GM21737 (cell line): ENCODE measurements around the gene ATP8B1.
"Not testable (repeated sequence)": the region's sequence is repeated elsewhere in the genome, so short reads cannot be mapped to it uniquely, and the experiment has no call there.

Source experiments
- ATAC-seq: cut with Tn5 transposase; IDR thresholded peaks from one replicate; pipeline ENCODE4 v1.9.1; 2021; ENCODE audit warnings: mild to moderate bottlenecking, moderate library complexity; ENCODE audit not compliant: unreplicated experiment

Gene ATP8B1

GRCh38 chr18:57733861-57734260 lies 69.3 kb downstream of the ATP8B1 start:
- no peak for ATAC-seq

GRCh38 chr18:57730146-57730545 lies 73.0 kb downstream of the ATP8B1 start:
- ATAC-seq: no peak

- no peak for ATAC-seq
Measured at GRCh38 chr18:57728941-57729511, 74.1 kb downstream of the ATP8B1 start.

GRCh38 chr18:57727952-57728807 lies 74.9 kb downstream of the ATP8B1 start:
- no peak for ATAC-seq

- not testable (repeated sequence) for ATAC-seq
Measured at GRCh38 chr18:57719211-57719935, 83.7 kb downstream of the ATP8B1 start.

GRCh38 chr18:57716549-57716948 lies 86.6 kb downstream of the ATP8B1 start:
- ATAC-seq: no peak

- ATAC-seq: no peak
Measured at GRCh38 chr18:57715671-57716070, 87.4 kb downstream of the ATP8B1 start.

- no peak for ATAC-seq
Measured at GRCh38 chr18:57715073-57715472, 88.0 kb downstream of the ATP8B1 start.

GRCh38 chr18:57710226-57710625 lies 92.9 kb downstream of the ATP8B1 start:
- ATAC-seq: no peak

GRCh38 chr18:57709335-57709734 lies 93.8 kb downstream of the ATP8B1 start:
- no peak for ATAC-seq

- ATAC-seq: no peak
Measured at GRCh38 chr18:57708288-57708687, 94.8 kb downstream of the ATP8B1 start.

GRCh38 chr18:57705832-57706595 lies 97.1 kb downstream of the ATP8B1 start:
- ATAC-seq: no peak

- ATAC-seq: no peak
Measured at GRCh38 chr18:57705011-57705410, 98.1 kb downstream of the ATP8B1 start.

- ATAC-seq: no peak
Measured at GRCh38 chr18:57698571-57699276, 104.4 kb downstream of the ATP8B1 start.

GRCh38 chr18:57697426-57697825 lies 105.7 kb downstream of the ATP8B1 start:
- ATAC-seq: no peak

- no peak for ATAC-seq
Measured at GRCh38 chr18:57696271-57696670, 106.8 kb downstream of the ATP8B1 start.

- no peak for ATAC-seq
Measured at GRCh38 chr18:57691363-57691762, 111.8 kb downstream of the ATP8B1 start.

GRCh38 chr18:57687970-57688369 lies 115.1 kb downstream of the ATP8B1 start:
- ATAC-seq: no peak

GRCh38 chr18:57683470-57683869 lies 119.6 kb downstream of the ATP8B1 start:
- no peak for ATAC-seq
